Lower lobe of right lung (tissue), 2 donors: Measurements from ENCODE around the gene CORIN. TPM values are rescaled to one million over a fixed set of nuclear protein-coding genes. Genes with fewer than 3 reads are reported as not detected.

Source experiments
- ATAC-seq, 2 donors: fragments of 200-7000 bp; cut with Tn5 transposase; one replicate each; pipeline ENCODE4 v1.9.1; 2020 to 2022; ENCODE audit warnings: mild to moderate bottlenecking in 2 of 2, moderate library complexity in 2 of 2
- DNase-seq: peaks from one replicate; pipeline ENCODE4 v3.0.0-alpha.2; 2020
- H3K27ac ChIP-seq: fragments of 200-600 bp; one replicate; pipeline ENCODE4 v1.8.0; 2022
- H3K27me3 ChIP-seq: fragments of 200-600 bp; one replicate; pipeline ENCODE4 v1.8.0; 2022; ENCODE audit warnings: low read depth
- H3K36me3 ChIP-seq: fragments of 200-600 bp; one replicate; pipeline ENCODE4 v1.8.0; 2022; ENCODE audit warnings: mild to moderate bottlenecking
- H3K4me1 ChIP-seq: fragments of 200-600 bp; one replicate; pipeline ENCODE4 v1.8.0; 2022
- H3K4me3 ChIP-seq: fragments of 200-600 bp; one replicate; pipeline ENCODE4 v1.8.0; 2022; ENCODE audit warnings: mild to moderate bottlenecking
- H3K9me3 ChIP-seq: fragments of 200-600 bp; one replicate; pipeline ENCODE4 v1.8.0; 2022
- CTCF ChIP-seq: fragments of 200-600 bp; IDR thresholded peaks from one replicate; pipeline ENCODE4 v1.8.0; 2022; ENCODE audit warnings: antibody characterized with exemption, mild to moderate bottlenecking
- intact Hi-C: fragments of 100-400 bp; cut with DNase I; formaldehyde crosslinking; loops from one replicate; pipeline ENCODE4 v1.11.0; 2022
- total RNA-seq: library from RNA; stranded (reverse); fragmentation: NEBNext Ultra II Directional; extraction: Animal tissue kit (Norgen Biotek cat#: 25700); gene quantifications from one replicate; pipeline ENCODE4 v1.2.1, GENCODE V29; 2021
- donor health status: DM: no; HTN: yes; CAD: no; lungs with severe emphysema.

The CORIN gene
- total RNA-seq, 1 donor from 2014 or later, result 3.9 TPM

DNA sequence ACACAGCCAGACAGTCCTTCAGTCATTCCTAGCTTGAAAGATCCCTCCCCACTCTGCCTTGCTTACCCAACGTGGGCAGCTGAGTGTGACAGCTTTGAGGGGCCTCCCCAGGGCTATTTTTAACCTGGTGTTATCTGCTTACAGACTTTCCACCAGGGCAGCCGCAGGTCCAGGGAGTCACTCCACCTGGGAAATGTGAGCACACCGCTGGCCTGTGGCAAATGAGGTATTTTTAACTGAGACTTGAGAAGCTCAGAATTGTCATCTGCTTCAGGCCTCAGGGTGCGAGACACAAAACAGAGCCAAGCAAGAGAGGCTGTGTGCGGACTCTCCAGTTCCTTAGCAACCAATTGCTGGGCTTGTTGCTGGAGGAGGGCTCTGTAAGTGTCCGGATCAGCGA, 13.0 kb downstream of the CORIN start:
- H3K4me3 ChIP-seq, result no peak overlapping the region
- no peaks in the 10 kb centered on the region for H3K36me3 ChIP-seq
- DNase-seq (no peak), ATAC-seq (no peak)
- no peak for TF ChIP-seq CTCF
- H3K4me1 ChIP-seq, result no peaks in the 10 kb centered on the region
- no peak overlapping the region for H3K27ac ChIP-seq
- no peaks in the 10 kb centered on the region for H3K27me3 ChIP-seq
- no peaks in the 10 kb centered on the region for H3K9me3 ChIP-seq
- intact Hi-C loops, result no loop called here

- ATAC-seq (no peak), DNase-seq (no peak)
- Histone ChIP-seq H3K4me1 (no peaks in the 10 kb centered on the region), H3K9me3 (no peaks in the 10 kb centered on the region), H3K36me3 (no peaks in the 10 kb centered on the region), H3K27me3 (no peaks in the 10 kb centered on the region), H3K4me3 (no peak overlapping the region), H3K27ac (no peak overlapping the region)
- intact Hi-C loops, result no loop called here
- TF ChIP-seq CTCF, result no peak
Observed at GRCh38 chr4:47819178-47819577, 18.7 kb downstream of the CORIN start.

- DNase-seq (no peak), ATAC-seq (no peak)
- no peaks in the 10 kb centered on the region for H3K4me1 ChIP-seq
- H3K4me3 ChIP-seq, result no peak overlapping the region
- intact Hi-C loops, result no loop called here
- H3K9me3 ChIP-seq, result no peaks in the 10 kb centered on the region
- H3K36me3 ChIP-seq, result no peaks in the 10 kb centered on the region
- H3K27ac ChIP-seq, result no peak overlapping the region
- TF ChIP-seq CTCF, result no peak
- H3K27me3 ChIP-seq, result no peaks in the 10 kb centered on the region
Observed at GRCh38 chr4:47817275-47817674, 20.6 kb downstream of the CORIN start.

- H3K4me3 ChIP-seq, result no peak overlapping the region
- no peaks in the 10 kb centered on the region for H3K27me3 ChIP-seq
- no peak for TF ChIP-seq CTCF
- intact Hi-C loops, result no loop called here
- H3K9me3 ChIP-seq, result no peaks in the 10 kb centered on the region
- H3K4me1 ChIP-seq, result no peaks in the 10 kb centered on the region
- no peaks in the 10 kb centered on the region for H3K36me3 ChIP-seq
- no peak overlapping the region for H3K27ac ChIP-seq
- DNase-seq (no peak), ATAC-seq (peak; percentile 62 to 74)
Observed at GRCh38 chr4:47816748-47817147, 21.1 kb downstream of the CORIN start.

- Histone ChIP-seq H3K4me1 (no peaks in the 10 kb centered on the region), H3K4me3 (no peak overlapping the region), H3K27me3 (no peaks in the 10 kb centered on the region), H3K9me3 (no peaks in the 10 kb centered on the region), H3K27ac (no peak overlapping the region), H3K36me3 (no peaks in the 10 kb centered on the region)
- no peak for TF ChIP-seq CTCF
- ATAC-seq, result no peak
- DNase-seq, result no peak
- intact Hi-C loops, result no loop called here
Observed at GRCh38 chr4:47814618-47815295, 23.1 kb downstream of the CORIN start.
